ENCODE results near the gene PODN.

DNA sequence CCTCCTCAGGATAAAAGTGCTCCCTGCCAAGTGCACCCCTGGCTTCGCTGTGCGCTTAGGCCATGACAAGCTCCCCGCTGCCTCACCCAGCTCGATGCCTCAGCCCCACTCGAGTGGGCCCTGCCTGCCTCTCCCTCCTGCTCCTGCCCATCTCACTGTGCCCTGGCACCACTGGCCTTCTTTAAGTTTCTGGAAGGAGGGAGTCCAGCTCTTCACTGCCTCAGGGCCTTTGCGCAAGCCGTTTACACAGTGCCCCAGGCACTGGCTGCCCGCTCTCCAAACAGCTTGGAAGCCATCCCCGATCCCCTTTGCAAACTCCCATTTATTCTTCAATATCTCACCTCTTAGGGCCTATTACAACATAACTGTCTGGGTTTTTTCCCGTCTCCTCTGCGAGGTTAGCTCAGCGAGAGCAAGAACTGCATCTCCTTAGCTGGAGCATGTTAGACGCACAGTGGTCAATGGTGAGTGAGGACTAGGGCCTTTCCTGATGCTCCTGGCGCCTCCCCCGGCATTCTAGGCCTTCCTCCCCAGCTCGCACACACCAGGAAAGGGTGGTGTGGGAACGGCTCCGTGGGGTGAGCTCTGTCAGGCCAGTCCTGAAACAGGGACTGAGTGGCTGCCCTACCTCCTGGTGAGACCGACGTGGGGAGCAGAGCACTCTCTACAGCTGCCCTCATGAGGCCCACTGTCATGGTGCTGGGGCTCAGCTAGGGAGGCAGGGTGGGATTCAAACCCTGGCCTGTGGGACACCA lies 31.9 kb downstream of the PODN start:
- TF ChIP-seq, protein P1, sequence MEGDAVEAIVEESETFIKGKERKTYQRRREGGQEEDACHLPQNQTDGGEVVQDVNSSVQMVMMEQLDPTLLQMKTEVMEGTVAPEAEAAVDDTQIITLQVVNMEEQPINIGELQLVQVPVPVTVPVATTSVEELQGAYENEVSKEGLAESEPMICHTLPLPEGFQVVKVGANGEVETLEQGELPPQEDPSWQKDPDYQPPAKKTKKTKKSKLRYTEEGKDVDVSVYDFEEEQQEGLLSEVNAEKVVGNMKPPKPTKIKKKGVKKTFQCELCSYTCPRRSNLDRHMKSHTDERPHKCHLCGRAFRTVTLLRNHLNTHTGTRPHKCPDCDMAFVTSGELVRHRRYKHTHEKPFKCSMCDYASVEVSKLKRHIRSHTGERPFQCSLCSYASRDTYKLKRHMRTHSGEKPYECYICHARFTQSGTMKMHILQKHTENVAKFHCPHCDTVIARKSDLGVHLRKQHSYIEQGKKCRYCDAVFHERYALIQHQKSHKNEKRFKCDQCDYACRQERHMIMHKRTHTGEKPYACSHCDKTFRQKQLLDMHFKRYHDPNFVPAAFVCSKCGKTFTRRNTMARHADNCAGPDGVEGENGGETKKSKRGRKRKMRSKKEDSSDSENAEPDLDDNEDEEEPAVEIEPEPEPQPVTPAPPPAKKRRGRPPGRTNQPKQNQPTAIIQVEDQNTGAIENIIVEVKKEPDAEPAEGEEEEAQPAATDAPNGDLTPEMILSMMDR (conservative IDR thresholded peaks at IDR 0.05): no peak
- no peak for TF ChIP-seq EZH2 (IDR thresholded peaks at IDR 0.05; ENCODE audit: low read depth)
